DLD1 (cell line): ENCODE results near the gene MYH2.
"Not testable (repeated sequence)": the region's sequence is repeated elsewhere in the genome, so short reads cannot be mapped to it uniquely, and the experiment has no call there.

Source experiments
- in situ Hi-C: cut with HindIII; loops from 2 replicates; pipeline ENCODE4 v1.10.0; 2017; ENCODE audit warnings: low sequenced_read_pairs

Gene MYH2

GRCh38 chr17:10549096-10549842 lies at the start of gene MYH2:
TSS of gene MYH2 (minus strand) at chr17:10549658. CDS start at chr17:10547920, 1,738 bp downstream.
- in situ Hi-C loops = no loop called here

GRCh38 chr17:10598621-10599020 lies 49.2 kb upstream of the MYH2 start:
- in situ Hi-C loops = loop anchor here (25.0 kb wide), 1 partner anchor 261 kb away; no protein-coding TSS in a partner anchor

GRCh38 chr17:10589553-10590145 lies 40.2 kb upstream of the MYH2 start:
- in situ Hi-C loops = loop anchor here (25.0 kb wide), 1 partner anchor 252 kb away; no protein-coding TSS in a partner anchor

- in situ Hi-C loops = loop anchor here (25.0 kb wide), 1 partner anchor 248 kb away; no protein-coding TSS in a partner anchor
Measured at GRCh38 chr17:10585529-10585928, 36.1 kb upstream of the MYH2 start.

- in situ Hi-C loops = loop anchor here (25.0 kb wide), 1 partner anchor 247 kb away; no protein-coding TSS in a partner anchor
Measured at GRCh38 chr17:10583834-10584233, 34.4 kb upstream of the MYH2 start.

GRCh38 chr17:10579270-10579669 lies 29.8 kb upstream of the MYH2 start:
- in situ Hi-C loops = loop anchor here (25.0 kb wide), 1 partner anchor 242 kb away; no protein-coding TSS in a partner anchor

GRCh38 chr17:10574324-10574723 lies 24.9 kb upstream of the MYH2 start:
- in situ Hi-C loops = no loop called here

GRCh38 chr17:10563991-10564660 lies 14.7 kb upstream of the MYH2 start:
- in situ Hi-C loops = no loop called here

- in situ Hi-C loops = no loop called here
Measured at GRCh38 chr17:10558049-10558448, 8.6 kb upstream of the MYH2 start.

GRCh38 chr17:10557422-10557821 lies 8.0 kb upstream of the MYH2 start:
- in situ Hi-C loops = no loop called here

GRCh38 chr17:10556301-10557005 lies 7.0 kb upstream of the MYH2 start:
- in situ Hi-C loops = no loop called here

- in situ Hi-C loops = no loop called here
Measured at GRCh38 chr17:10550014-10550413, 556 bp upstream of the MYH2 start.

- in situ Hi-C loops = no loop called here
Measured at GRCh38 chr17:10547351-10547750, 2.1 kb downstream of the MYH2 start.

- in situ Hi-C loops = not testable (repeated sequence)
Measured at GRCh38 chr17:10543486-10543885, 6.0 kb downstream of the MYH2 start.

- in situ Hi-C loops = not testable (repeated sequence)
Measured at GRCh38 chr17:10541179-10541578, 8.3 kb downstream of the MYH2 start.

- in situ Hi-C loops = no loop called here
Measured at GRCh38 chr17:10532026-10532425, 17.4 kb downstream of the MYH2 start.

- in situ Hi-C loops = no loop called here
Measured at GRCh38 chr17:10527419-10527818, 22.0 kb downstream of the MYH2 start.

GRCh38 chr17:10526517-10526916 lies 22.9 kb downstream of the MYH2 start:
- in situ Hi-C loops = no loop called here

GRCh38 chr17:10523064-10523463 lies 26.4 kb downstream of the MYH2 start:
- in situ Hi-C loops = no loop called here

- in situ Hi-C loops = no loop called here
Measured at GRCh38 chr17:10521949-10522348, 27.5 kb downstream of the MYH2 start.
